HCEC 1CT (cell line): ENCODE results near the gene HS6ST2.
"Not testable (repeated sequence)": the region's sequence is repeated elsewhere in the genome, so short reads cannot be mapped to it uniquely, and the experiment has no call there.

Experiments
- DNase-seq: peaks from one replicate; pipeline ENCODE4 v3.0.0-alpha.2; 2017

The HS6ST2 gene

DNA sequence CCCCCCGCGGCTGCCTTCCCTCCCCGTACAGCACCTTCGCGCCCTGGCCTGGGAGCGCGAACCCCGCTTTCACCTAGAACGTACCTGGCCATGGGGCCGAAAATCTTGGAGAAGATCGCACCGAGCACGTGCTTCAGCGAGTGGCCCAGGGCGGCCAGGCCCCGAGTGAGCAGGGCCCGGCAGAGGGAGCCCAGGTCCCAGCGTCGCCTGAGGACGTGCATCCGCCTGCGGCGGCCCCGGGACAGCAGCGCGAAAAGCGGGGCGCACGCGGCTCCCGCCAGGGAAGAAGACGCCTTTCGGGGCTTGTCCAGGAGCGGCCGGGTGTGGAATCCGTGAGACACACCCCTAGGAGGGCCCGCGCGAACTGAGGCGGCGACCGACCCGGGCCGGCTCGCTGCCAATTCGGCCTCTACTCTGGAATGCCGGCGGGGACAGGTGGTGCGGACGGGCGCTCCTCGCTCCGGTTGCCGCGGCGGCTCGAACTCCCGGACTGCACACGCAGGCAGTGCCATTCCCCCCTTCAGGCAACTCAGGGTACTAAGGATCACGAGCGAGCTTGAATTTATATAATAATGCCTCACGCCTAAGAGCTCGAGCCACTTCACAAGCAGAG is at the start of gene HS6ST2:
Gene HS6ST2, minus strand, starts transcription at position 539 of the 613 bp plus-strand sequence.
- no peak for DNase-seq

DNA sequence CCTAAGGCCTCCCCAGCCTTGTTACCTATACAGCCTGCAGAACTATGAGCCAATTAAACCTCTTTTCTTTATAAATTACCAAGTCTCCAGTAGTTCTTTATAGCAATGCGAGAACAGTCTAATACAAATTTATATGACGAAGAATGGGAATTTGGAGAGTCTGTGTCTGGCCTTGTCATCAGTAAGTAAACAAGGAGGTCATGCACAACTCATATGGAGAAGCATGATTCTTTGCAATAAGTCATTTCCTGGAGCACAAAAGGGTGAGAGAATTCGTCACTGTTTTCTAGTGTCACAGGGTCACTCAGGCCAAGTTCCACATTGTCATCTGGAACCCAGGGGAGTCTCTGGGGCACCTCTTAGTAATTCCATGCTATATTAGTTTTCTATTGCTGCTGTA is 49.0 kb upstream of the HS6ST2 start:
- no peak for DNase-seq

- no peak for DNase-seq
These were observed 47.2 kb upstream of the HS6ST2 start for GRCh38 chrX:133005616-133006015.

DNA sequence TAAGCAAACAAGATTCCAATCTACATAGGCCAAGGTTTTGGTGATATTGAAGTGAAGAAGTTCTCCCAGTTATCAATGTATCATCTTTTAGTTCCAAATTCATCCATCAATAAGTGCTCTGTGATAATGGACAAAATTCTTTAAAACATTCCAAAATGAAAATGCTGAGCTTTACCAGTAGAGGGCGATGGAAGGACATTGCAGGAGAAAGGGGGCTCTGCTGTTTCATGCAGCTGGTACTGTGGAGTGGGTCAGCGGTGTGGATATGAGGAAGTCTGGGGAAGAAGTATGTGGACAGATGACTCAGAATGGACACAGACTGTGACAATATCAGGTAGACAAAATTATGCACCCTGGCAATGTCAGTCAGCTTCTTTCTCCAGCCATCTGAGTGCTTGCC is 46.6 kb upstream of the HS6ST2 start:
- no peak for DNase-seq

- DNase-seq: no peak
These were observed 40.8 kb upstream of the HS6ST2 start for GRCh38 chrX:132999209-132999608.

- DNase-seq: no peak
These were observed 32.4 kb upstream of the HS6ST2 start for GRCh38 chrX:132990835-132991234.

DNA sequence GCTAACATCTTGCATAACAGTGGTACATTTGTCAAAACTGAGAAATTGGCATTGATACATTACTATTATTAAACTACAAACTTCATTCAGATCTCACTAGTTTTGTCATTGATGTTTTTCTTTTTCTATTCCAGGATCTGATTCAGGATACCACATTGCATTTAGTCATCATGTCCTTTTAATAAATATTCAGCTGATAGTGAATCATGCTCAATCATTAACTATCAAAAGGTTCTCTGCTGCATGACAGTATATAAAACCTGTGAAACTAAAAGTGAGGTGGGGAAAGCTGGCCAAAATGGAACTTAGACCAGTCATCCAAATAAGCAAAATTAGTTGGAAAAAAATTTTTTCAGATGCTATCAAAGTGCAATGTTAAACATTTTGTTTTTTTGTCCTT is 28.1 kb upstream of the HS6ST2 start:
- no peak for DNase-seq

- DNase-seq: no peak
These were observed 25.7 kb upstream of the HS6ST2 start for GRCh38 chrX:132984058-132984650.

DNA sequence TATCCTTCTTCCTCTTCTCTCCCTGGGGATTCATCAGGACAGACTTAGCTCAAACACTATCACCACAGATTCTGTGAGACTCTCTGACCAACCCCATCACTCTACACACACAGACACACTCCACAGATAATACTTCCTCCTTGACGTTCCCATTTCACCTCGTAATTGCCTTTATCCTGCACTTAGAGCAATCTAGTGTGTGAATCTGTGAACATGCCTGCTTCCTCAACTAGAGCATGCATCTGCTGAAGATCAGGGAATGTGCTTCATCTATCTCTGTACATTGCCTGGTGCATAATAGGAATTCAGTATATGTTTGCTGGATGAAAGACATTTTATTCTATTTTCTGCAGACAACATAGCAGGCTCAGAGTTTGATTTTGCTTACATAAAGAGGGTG is 25.1 kb upstream of the HS6ST2 start:
- no peak for DNase-seq

DNA sequence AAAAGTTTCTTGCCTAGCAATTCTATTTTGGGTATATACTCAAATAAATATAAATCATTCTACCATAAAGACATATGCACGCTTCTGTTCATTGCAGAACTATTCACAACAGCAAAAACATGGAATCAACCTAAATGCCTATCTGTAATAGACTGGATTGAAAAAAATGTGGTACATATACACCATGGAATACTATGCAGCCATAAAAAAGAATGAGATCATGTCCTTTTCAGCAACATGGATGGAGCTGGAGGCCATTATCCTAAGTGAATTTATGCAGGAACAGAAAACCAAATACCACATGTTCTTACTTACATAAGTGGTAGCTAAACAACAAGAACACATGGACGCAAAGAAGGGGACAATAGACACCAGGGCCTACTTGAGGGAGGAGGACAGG is 21.6 kb upstream of the HS6ST2 start:
- not testable (repeated sequence) for DNase-seq

GRCh38 chrX:132968296-132968949 is 10.0 kb upstream of the HS6ST2 start:
- DNase-seq: no peak

DNA sequence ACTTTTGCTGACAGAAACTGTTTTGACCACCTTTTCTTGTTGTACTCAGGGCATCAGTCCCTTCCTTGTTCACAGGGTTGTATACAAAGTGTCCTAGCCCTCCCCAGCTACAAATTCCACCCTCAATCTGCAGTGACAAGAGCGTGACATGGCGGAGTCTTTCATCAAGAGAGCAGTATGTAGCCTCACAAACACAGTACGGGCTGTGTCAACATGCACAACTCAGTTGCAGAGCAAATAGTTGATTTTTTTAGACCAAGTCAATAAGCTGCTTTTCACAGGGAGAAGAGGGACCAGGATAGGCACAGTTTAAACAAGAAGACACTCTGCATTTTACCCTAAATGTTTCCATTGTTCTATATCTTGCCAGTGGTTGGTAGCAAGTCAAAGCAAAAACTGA is 8.6 kb upstream of the HS6ST2 start:
- no peak for DNase-seq

GRCh38 chrX:132965461-132965860 is 7.0 kb upstream of the HS6ST2 start:
- no peak for DNase-seq

DNA sequence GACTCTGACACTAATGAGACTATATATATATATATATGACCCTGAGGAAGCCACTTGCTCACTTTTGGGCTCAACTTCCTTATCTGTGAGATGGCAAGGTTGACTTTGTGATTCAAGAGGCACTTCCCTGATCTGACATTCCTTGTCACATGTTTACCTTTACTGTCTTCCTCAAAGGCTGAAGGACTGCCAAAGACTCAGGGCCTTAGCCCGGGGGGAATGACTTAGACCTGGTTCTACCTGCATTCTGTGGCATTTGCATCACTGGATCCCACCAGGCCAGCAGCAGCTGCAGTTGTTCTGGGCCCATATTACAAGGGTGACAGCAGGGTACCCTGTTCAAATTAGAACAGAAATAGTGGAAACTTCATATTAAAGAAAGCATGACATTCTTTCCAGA is 3.1 kb upstream of the HS6ST2 start:
- no peak for DNase-seq

- DNase-seq: no peak
These were observed 978 bp downstream of the HS6ST2 start for GRCh38 chrX:132957211-132958090.

GRCh38 chrX:132956421-132957210 is 1.8 kb downstream of the HS6ST2 start:
- no peak for DNase-seq

DNA sequence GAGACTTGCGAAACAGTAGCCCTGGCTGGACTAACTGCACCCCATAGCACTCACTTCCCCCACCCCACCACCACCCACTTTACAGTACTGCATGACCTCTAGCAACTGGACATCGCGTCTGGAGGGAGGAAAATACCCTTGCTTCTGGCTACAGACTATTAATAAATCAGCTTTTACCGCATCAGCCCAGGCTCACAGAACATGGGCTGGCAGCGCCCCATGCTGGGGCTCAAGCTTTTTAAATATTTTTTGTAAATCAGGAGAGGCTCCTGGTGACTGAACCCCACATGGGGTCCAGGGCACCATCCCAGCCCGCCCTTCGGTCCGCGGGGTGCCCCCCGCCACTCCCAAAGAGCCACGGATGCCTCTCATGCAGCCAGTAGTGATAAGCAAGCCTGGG is 2.7 kb downstream of the HS6ST2 start:
- DNase-seq: no peak

- no peak for DNase-seq
These were observed 4.1 kb downstream of the HS6ST2 start for GRCh38 chrX:132954323-132954722.

GRCh38 chrX:132953354-132953753 is 5.1 kb downstream of the HS6ST2 start:
- no peak for DNase-seq

- DNase-seq: no peak
These were observed 9.7 kb downstream of the HS6ST2 start for GRCh38 chrX:132948648-132949260.

DNA sequence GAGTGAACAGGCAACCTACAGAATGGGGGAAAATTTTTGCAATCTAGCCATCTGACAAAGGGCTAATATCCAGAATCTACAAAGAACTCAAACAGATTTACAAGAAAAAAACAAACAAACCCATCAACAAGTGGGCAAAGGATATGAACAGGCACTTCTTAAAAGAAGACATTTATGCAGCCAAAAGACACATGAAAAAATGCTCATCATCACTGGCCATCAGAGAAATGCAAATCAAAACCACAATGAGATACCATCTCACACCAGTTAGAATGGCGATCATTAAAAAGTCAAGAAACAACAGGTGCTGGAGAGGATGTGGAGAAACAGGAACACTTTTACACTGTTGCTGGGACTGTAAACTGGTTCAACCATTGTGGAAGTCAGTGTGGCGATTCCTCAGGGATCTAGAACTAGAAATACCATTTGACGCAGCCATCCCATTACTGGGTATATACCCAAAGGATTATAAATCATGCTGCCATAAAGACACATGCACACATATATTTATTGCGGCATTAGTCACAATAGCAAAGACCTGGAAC is 13.3 kb downstream of the HS6ST2 start:
- not testable (repeated sequence) for DNase-seq
